PC-3 (cell line): Measurements from ENCODE around the gene PRXL2B. TPM values are rescaled to one million over a fixed set of nuclear protein-coding genes. Genes with fewer than 3 reads are reported as not detected.

Experiments
- ATAC-seq: fragments of 200-7000 bp; cut with Tn5 transposase; 2 replicates; pipeline ENCODE4 v1.9.1; 2020; ENCODE audit warnings: mild to moderate bottlenecking, moderate library complexity
- BruUV-seq: library from RNA; stranded (reverse); fragments of 400-500 nt; replicated peaks from 2 replicates; lab custom pipeline; 2021; lab: Mats Ljungman, UMichigan
- CTCF ChIA-PET: fragments of 300-600 bp; sonication (Branson Sonifier 250); formaldehyde crosslinking; loops from one replicate; lab custom pipeline; 2022; ENCODE audit warnings: antibody characterized with exemption; lab: Charles Lee
- POLR2A ChIA-PET: fragments of 300-600 bp; sonication (Branson Sonifier 250); formaldehyde crosslinking; loops from one replicate; lab custom pipeline; 2022; ENCODE audit warnings: antibody characterized with exemption; ENCODE audit not compliant: unreplicated experiment; lab: Charles Lee
- DNase-seq: peaks from one replicate; pipeline ENCODE4 v3.0.0-alpha.2; 2015
- H2AFZ ChIP-seq: fragments of 300-600 bp; sonication (generic); 2 replicates; pipeline ENCODE4 v1.6.0; 2016; ENCODE audit warnings: antibody characterized with exemption, low read length
- H3F3A ChIP-seq: fragments of 300-600 bp; sonication (generic); one replicate; pipeline ENCODE4 v1.6.0; 2017; ENCODE audit warnings: antibody characterized with exemption, low read length, control low read depth, mild to moderate bottlenecking; ENCODE audit not compliant: unreplicated experiment
- H3K27ac ChIP-seq: fragments of 300-600 bp; sonication (generic); 2 replicates; pipeline ENCODE4 v1.5.1; 2016; ENCODE audit warnings: mild to moderate bottlenecking, low read length
- H3K27me3 ChIP-seq: fragments of 300-600 bp; sonication (generic); 2 replicates; pipeline ENCODE4 v1.6.1; 2016; ENCODE audit warnings: low read length, mixed read lengths
- H3K36me3 ChIP-seq: fragments of 300-600 bp; sonication (generic); 2 replicates; pipeline ENCODE4 v1.6.1; 2016; ENCODE audit warnings: low read depth, mixed run types, low read length, mixed read lengths
- H3K4me1 ChIP-seq: fragments of 300-600 bp; sonication (generic); 2 replicates; pipeline ENCODE4 v1.5.1; 2016; ENCODE audit warnings: low read length; ENCODE audit not compliant: insufficient read depth
- H3K4me2 ChIP-seq: fragments of 300-600 bp; sonication (generic); 2 replicates; pipeline ENCODE4 v1.6.0; 2016; ENCODE audit warnings: low read length
- H3K4me3 ChIP-seq: fragments of 300-600 bp; sonication (generic); 2 replicates; pipeline ENCODE4 v1.5.1; 2016; ENCODE audit warnings: mild to moderate bottlenecking, low read length, mixed read lengths
- H3K79me2 ChIP-seq: fragments of 300-600 bp; sonication (generic); 2 replicates; pipeline ENCODE4 v1.6.1; 2017; ENCODE audit warnings: low read length, mixed read lengths
- H3K9ac ChIP-seq: fragments of 300-600 bp; sonication (generic); 2 replicates; pipeline ENCODE4 v1.6.0; 2016; ENCODE audit warnings: mild to moderate bottlenecking, low read length
- H3K9me2 ChIP-seq: fragments of 300-600 bp; sonication (generic); replicated peaks from 2 replicates; pipeline ENCODE4 v1.6.1; 2016; ENCODE audit warnings: mixed run types, low read length, mixed read lengths
- H3K9me3 ChIP-seq: fragments of 300-600 bp; sonication (generic); 2 replicates; pipeline ENCODE4 v1.6.1; 2016; ENCODE audit warnings: low read length, mixed read lengths
- H4K20me1 ChIP-seq: fragments of 300-600 bp; sonication (generic); 2 replicates; pipeline ENCODE4 v1.6.1; 2016; ENCODE audit warnings: low read length, mixed read lengths
- EZH2 ChIP-seq: fragments of 300-600 bp; sonication (generic); IDR thresholded peaks from one replicate; pipeline ENCODE4 v1.6.1; 2017; ENCODE audit warnings: antibody characterized with exemption, mild to moderate bottlenecking, low read length; ENCODE audit not compliant: unreplicated experiment
- EZH2phosphoT487 ChIP-seq: fragments of 300-600 bp; sonication (generic); IDR thresholded peaks from 2 replicates; pipeline ENCODE4 v1.6.1; 2018; ENCODE audit warnings: mild to moderate bottlenecking, antibody characterized with exemption, low read length, borderline replicate concordance
- intact Hi-C: fragments of 100-400 bp; cut with micrococcal nuclease; formaldehyde crosslinking; loops from 2 replicates; pipeline ENCODE4 v1.9.0; 2023
- total RNA-seq: library from RNA; depleted of rRNA; stranded (reverse); fragments of >200 nt; gene quantifications from 2 replicates; pipeline ENCODE4 v1.2.3, GENCODE V29; 2014
- TF ChIP-seq, protein P1 (sequence below): fragments of 300-600 bp; sonication (generic); conservative IDR thresholded peaks from 2 replicates; pipeline ENCODE4 v1.5.1; 2017; ENCODE audit warnings: antibody characterized with exemption, low read depth, mild to moderate bottlenecking, low read length

The PRXL2B gene
- total RNA-seq, 1 experiment from 2014 or later, result 75.0 TPM

DNA sequence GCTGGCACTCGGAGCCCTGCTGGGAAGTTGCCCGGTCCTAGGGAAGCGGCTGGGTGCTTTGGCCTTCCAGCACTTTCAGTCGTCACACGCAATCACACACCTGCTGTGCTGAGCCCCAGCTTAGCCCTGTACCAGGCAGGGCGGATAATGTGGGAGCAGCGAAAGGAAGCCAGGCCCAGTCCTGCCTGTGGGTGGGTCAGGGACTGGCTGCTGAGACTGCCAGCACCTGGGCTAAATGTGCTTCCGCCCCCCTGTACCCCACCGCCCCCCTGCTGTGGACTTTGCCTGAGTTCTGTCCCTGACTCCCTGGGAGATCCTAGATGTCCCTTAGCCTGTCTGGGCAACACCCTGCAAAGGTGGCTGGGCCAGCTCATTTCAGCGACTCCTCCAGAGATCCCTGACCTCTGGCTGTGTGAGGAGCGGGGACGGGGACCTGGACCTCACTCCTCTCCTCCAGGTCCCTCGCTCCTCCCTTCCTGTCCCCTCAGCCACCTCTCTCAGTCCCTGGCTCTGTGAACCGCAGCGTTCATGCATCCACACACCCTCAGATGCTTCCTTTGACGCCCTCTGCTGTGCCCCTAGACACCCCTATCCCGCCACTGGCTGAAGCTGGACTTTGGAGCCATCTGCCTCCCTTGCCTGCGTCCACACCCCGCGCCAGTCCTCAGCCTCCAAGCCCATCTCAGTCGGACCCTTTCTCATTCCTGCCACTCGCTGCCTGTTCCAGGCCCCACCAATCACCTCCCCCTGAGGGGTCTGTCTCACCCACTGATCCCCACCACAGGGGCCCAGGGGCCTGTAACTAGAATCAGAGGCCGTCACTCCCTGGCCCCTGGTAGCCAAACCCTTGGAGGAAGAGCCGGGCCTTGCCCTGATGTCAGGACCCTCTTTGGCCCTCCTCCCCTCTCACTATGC, 44.8 kb downstream of the PRXL2B start:
- Histone ChIP-seq H3K36me3 (no peaks in the 10 kb centered on the region), H2AFZ (no peak overlapping the region), H3K27ac (no peak overlapping the region), H3K9me3 (0 out of 2 replicates have a peak, but pooled peaks cover 2% of the 10 kb centered on the region), H3K27me3 (peaks cover 41% of the 10 kb centered on the region), H3K9ac (no peak overlapping the region), H3K79me2 (no peaks in the 10 kb centered on the region), H4K20me1 (no peaks in the 10 kb centered on the region), H3K4me2 (no peak overlapping the region), H3K4me1 (no peaks in the 10 kb centered on the region), H3K9me2 (no peaks in the 10 kb centered on the region), H3F3A (no peaks in the 10 kb centered on the region), H3K4me3 (no peak overlapping the region)
- TF ChIP-seq EZH2phosphoT487, result no peak
- TF ChIP-seq, protein P1, sequence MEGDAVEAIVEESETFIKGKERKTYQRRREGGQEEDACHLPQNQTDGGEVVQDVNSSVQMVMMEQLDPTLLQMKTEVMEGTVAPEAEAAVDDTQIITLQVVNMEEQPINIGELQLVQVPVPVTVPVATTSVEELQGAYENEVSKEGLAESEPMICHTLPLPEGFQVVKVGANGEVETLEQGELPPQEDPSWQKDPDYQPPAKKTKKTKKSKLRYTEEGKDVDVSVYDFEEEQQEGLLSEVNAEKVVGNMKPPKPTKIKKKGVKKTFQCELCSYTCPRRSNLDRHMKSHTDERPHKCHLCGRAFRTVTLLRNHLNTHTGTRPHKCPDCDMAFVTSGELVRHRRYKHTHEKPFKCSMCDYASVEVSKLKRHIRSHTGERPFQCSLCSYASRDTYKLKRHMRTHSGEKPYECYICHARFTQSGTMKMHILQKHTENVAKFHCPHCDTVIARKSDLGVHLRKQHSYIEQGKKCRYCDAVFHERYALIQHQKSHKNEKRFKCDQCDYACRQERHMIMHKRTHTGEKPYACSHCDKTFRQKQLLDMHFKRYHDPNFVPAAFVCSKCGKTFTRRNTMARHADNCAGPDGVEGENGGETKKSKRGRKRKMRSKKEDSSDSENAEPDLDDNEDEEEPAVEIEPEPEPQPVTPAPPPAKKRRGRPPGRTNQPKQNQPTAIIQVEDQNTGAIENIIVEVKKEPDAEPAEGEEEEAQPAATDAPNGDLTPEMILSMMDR, result no peak
- no peak for TF ChIP-seq EZH2
- ChIA-PET POLR2A (no interaction called here), CTCF (no interaction called here)
- no TSS peak for BruUV-seq
- 0 out of 2 replicates have a peak, but pooled peaks have one; percentile 11 for ATAC-seq
- DNase-seq, result no peak
- intact Hi-C loops, result no loop called here

DNA sequence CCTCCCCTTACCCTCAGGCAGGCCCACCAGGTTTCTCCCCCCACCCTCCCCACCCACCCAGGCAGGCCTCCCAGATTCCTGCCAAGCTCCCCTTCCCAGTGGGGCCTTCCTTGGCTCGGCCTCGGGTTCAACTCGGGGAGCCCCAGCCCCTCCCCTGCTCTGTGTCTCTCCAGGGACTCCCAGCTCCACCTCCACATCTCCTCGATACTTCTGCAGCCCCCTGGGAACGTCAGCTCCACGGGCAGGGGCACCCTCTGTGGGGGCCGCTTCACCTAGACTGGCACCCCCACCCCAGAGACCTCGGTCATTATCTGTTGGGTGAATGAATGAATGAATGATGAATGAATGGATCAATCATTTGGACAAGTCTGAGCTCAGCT, 45.5 kb downstream of the PRXL2B start:
- ChIA-PET CTCF (no interaction called here), POLR2A (interaction anchor here (0.7 kb wide), 1 partner anchor 61 kb away, joined by 4 read pairs; no protein-coding TSS in a partner anchor)
- no peaks in the 10 kb centered on the region for H4K20me1 ChIP-seq
- no peaks in the 10 kb centered on the region for H3K79me2 ChIP-seq
- DNase-seq, result no peak
- ATAC-seq, result no peak
- H2AFZ ChIP-seq, result no peak overlapping the region
- peaks cover 8% of the 10 kb centered on the region; the same call in 1 of the 2 replicates for H3K9me3 ChIP-seq
- no peaks in the 10 kb centered on the region for H3K36me3 ChIP-seq
- no peak overlapping the region for H3K27ac ChIP-seq
- TF ChIP-seq, protein P1, result no peak
- TF ChIP-seq EZH2phosphoT487, result no peak
- H3K4me3 ChIP-seq, result no peak overlapping the region
- H3F3A ChIP-seq, result no peaks in the 10 kb centered on the region
- H3K4me1 ChIP-seq, result no peaks in the 10 kb centered on the region
- H3K27me3 ChIP-seq, result peaks cover 40% of the 10 kb centered on the region
- intact Hi-C loops, result no loop called here
- BruUV-seq, result no TSS peak
- no peaks in the 10 kb centered on the region for H3K9me2 ChIP-seq
- H3K9ac ChIP-seq, result no peak overlapping the region
- no peak overlapping the region for H3K4me2 ChIP-seq
